CD4-positive, alpha-beta memory T cell (primary cell): Measurements from ENCODE around the gene PLXNA4. TPM values are rescaled to one million over a fixed set of nuclear protein-coding genes. Genes with fewer than 3 reads are reported as not detected.

ENCODE experiments used
- CTCF ChIA-PET: fragments of 350-600 bp; sonication (Branson Sonifier 250); formaldehyde crosslinking; loops from one replicate; lab custom pipeline; 2021; ENCODE audit warnings: inconsistent platforms; ENCODE audit not compliant: partially characterized antibody; lab: Charles Lee
- POLR2A ChIA-PET: fragments of 350-600 bp; sonication (Branson Sonifier 250); formaldehyde crosslinking; loops from one replicate; lab custom pipeline; 2021; ENCODE audit not compliant: partially characterized antibody; lab: Charles Lee
- DNase-seq, 5 donors: peaks; one replicate each; pipeline versions ENCODE4 v3.0.0 to v3.0.0-alpha.2; 2020 to 2022; ENCODE audit warnings: mixed read lengths in 1 of 5
- H3K27ac ChIP-seq: one replicate; pipeline ENCODE4 v1.7.0; 2013; ENCODE audit warnings: low read depth, low read length
- H3K27me3 ChIP-seq: 2 replicates; pipeline ENCODE4 v1.7.0; 2013; ENCODE audit warnings: mild to moderate bottlenecking, low read length, moderate library complexity; ENCODE audit not compliant: insufficient read depth
- H3K36me3 ChIP-seq: 2 replicates; pipeline ENCODE4 v1.7.0; 2013; ENCODE audit warnings: mild to moderate bottlenecking, low read length, moderate library complexity; ENCODE audit not compliant: insufficient read depth
- H3K4me1 ChIP-seq: 2 replicates; pipeline ENCODE4 v1.7.0; 2013; ENCODE audit warnings: mild to moderate bottlenecking, low read length, moderate library complexity; ENCODE audit not compliant: insufficient read depth
- H3K4me3 ChIP-seq, 2 donors: one replicate each; pipeline ENCODE4 v1.7.0; 2013; ENCODE audit warnings: low read length in 2 of 2, mild to moderate bottlenecking in 1 of 2
- H3K9me3 ChIP-seq, 2 donors: one replicate each; pipeline ENCODE4 v1.7.0; 2013; ENCODE audit warnings: low read length in 2 of 2, control low read depth in 1 of 2; ENCODE audit not compliant: control insufficient read depth in 1 of 2
- H3K27ac Mint-ChIP-seq, 7 donors: one replicate each; pipeline ENCODE4 v1.8.0; 2020 to 2021; ENCODE audit warnings: mixed read lengths in 7 of 7, mild to moderate bottlenecking in 6 of 7, inconsistent platforms in 3 of 7, moderate library complexity in 3 of 7
- H3K27me3 Mint-ChIP-seq, 2 donors: one replicate each; pipeline ENCODE4 v1.8.0; 2020 to 2021; ENCODE audit warnings: mixed read lengths in 2 of 2
- H3K36me3 Mint-ChIP-seq, 2 donors: one replicate each; pipeline ENCODE4 v1.8.0; 2020 to 2021; ENCODE audit warnings: mixed read lengths in 2 of 2, inconsistent platforms in 1 of 2, mild to moderate bottlenecking in 1 of 2
- H3K4me1 Mint-ChIP-seq, 4 donors: one replicate each; pipeline ENCODE4 v1.8.0; 2020 to 2021; ENCODE audit warnings: mixed read lengths in 4 of 4, mild to moderate bottlenecking in 1 of 4
- H3K4me3 Mint-ChIP-seq, 8 donors: one replicate each; pipeline ENCODE4 v1.8.0; 2020 to 2021; ENCODE audit warnings: mixed read lengths in 8 of 8, mild to moderate bottlenecking in 7 of 8, moderate library complexity in 6 of 8, inconsistent platforms in 3 of 8
- H3K9me3 Mint-ChIP-seq, 8 donors: one replicate each; pipeline ENCODE4 v1.8.0; 2020 to 2021; ENCODE audit warnings: mixed read lengths in 8 of 8, mild to moderate bottlenecking in 5 of 8, inconsistent platforms in 3 of 8, moderate library complexity in 1 of 8
- intact Hi-C: fragments of 100-400 bp; cut with micrococcal nuclease; formaldehyde crosslinking; loops from one replicate; pipeline ENCODE4 v1.15.1; 2023
- polyA plus RNA-seq, 2 donors: library from polyadenylated mRNA; unstranded; fragments of 300-500 nt; fragmentation: Illumina TruSeq; gene quantifications; one replicate each; pipeline ENCODE4 v1.2.3, GENCODE V29; 2021
- total RNA-seq, 2 experiments: library from RNA; stranded (reverse); gene quantifications; one replicate each; pipeline ENCODE4 v1.2.3, GENCODE V29; 2021

The PLXNA4 gene
- total and polyA plus RNA-seq, 4 experiments from 2014 or later: 0.06 to 0.94 (median 0.58) TPM

GRCh38 chr7:132430861-132431822, 145.1 kb downstream of the PLXNA4 start:
- H3K27ac Mint-ChIP-seq: peak overlapping the region; percentile 39 to 91 (median 77)
- H3K4me1 Mint-ChIP-seq: peaks cover 44 to 84% (median 67%) of the 10 kb centered on the region in 4 donors
- ChIA-PET POLR2A (interaction anchor here (0.9 to 1.9 kb wide), 8 partner anchors 9 to 235 kb away, joined by 3 to 8 read pairs (median 4); no protein-coding TSS in a partner anchor), CTCF (interaction anchor here (1.3 to 1.5 kb wide), 4 partner anchors 12 to 149 kb away, joined by 4 to 5 read pairs (median 4); no protein-coding TSS in a partner anchor)
- Histone ChIP-seq H3K27ac (peak overlapping the region; percentile 35), H3K9me3 (no peaks in the 10 kb centered on the region), H3K4me3 (peak overlapping the region in 1 of 2 donors; percentile 1), H3K36me3 (no peaks in the 10 kb centered on the region), H3K27me3 (no peaks in the 10 kb centered on the region), H3K4me1 (peaks cover 72% of the 10 kb centered on the region)
- no peaks in the 10 kb centered on the region for H3K27me3 Mint-ChIP-seq
- H3K9me3 Mint-ChIP-seq: peaks cover 0 to 1% (median 0%) of the 10 kb centered on the region in 8 donors
- H3K36me3 Mint-ChIP-seq: no peaks in the 10 kb centered on the region
- intact Hi-C loops: loop anchor here (2.0 kb wide), 2 partner anchors 44 to 54 kb away; no protein-coding TSS in a partner anchor
- peak; percentile 63 to 76 (median 74) for DNase-seq
- peak overlapping the region in 7 of 8 donors; percentile 5 to 73 (median 62) for H3K4me3 Mint-ChIP-seq

- H3K36me3 ChIP-seq: no peaks in the 10 kb centered on the region
- intact Hi-C loops: loop anchor here (2.0 kb wide), 2 partner anchors 45 to 55 kb away; no protein-coding TSS in a partner anchor
- H3K4me3 Mint-ChIP-seq: peak overlapping the region in 3 of 8 donors; percentile 25 to 73 (median 64)
- H3K9me3 ChIP-seq: no peaks in the 10 kb centered on the region
- no peaks in the 10 kb centered on the region for H3K27me3 ChIP-seq
- H3K27ac Mint-ChIP-seq: peak overlapping the region; percentile 39 to 91 (median 77)
- H3K27ac ChIP-seq: no peak overlapping the region
- DNase-seq: no peak
- H3K4me1 Mint-ChIP-seq: peaks cover 39 to 84% (median 64%) of the 10 kb centered on the region in 4 donors
- H3K9me3 Mint-ChIP-seq: no peaks in the 10 kb centered on the region
- ChIA-PET POLR2A (interaction anchor here (0.8 to 1.9 kb wide), 8 partner anchors 8 to 57 kb away, joined by 3 to 8 read pairs (median 4); no protein-coding TSS in a partner anchor), CTCF (interaction anchor here (1.3 to 1.5 kb wide), 4 partner anchors 11 to 150 kb away, joined by 4 to 5 read pairs (median 4); no protein-coding TSS in a partner anchor)
- no peaks in the 10 kb centered on the region for H3K36me3 Mint-ChIP-seq
- peaks cover 63% of the 10 kb centered on the region for H3K4me1 ChIP-seq
- H3K4me3 ChIP-seq: no peak overlapping the region
- H3K27me3 Mint-ChIP-seq: no peaks in the 10 kb centered on the region
Observed at GRCh38 chr7:132430041-132430855, 146.0 kb downstream of the PLXNA4 start.

GRCh38 chr7:132429181-132429580, 147.1 kb downstream of the PLXNA4 start:
- Histone ChIP-seq H3K27me3 (no peaks in the 10 kb centered on the region), H3K4me1 (peaks cover 52% of the 10 kb centered on the region), H3K9me3 (no peaks in the 10 kb centered on the region), H3K27ac (no peak overlapping the region), H3K4me3 (no peak overlapping the region), H3K36me3 (no peaks in the 10 kb centered on the region)
- DNase-seq: no peak
- Mint-ChIP-seq H3K36me3 (no peaks in the 10 kb centered on the region), H3K4me3 (no peak overlapping the region), H3K27me3 (no peaks in the 10 kb centered on the region), H3K9me3 (no peaks in the 10 kb centered on the region), H3K27ac (peak overlapping the region in 3 of 7 donors; percentile 13 to 47 (median 23)), H3K4me1 (peaks cover 31 to 73% (median 54%) of the 10 kb centered on the region in 4 donors)
- intact Hi-C loops: no loop called here
- POLR2A ChIA-PET: interaction anchor here (1.0 kb wide), 1 partner anchor 9 kb away, joined by 4 read pairs; no protein-coding TSS in a partner anchor
- CTCF ChIA-PET: interaction anchor here (1.1 to 1.7 kb wide), 2 partner anchors 9 to 46 kb away, joined by 3 read pairs; no protein-coding TSS in a partner anchor

DNA sequence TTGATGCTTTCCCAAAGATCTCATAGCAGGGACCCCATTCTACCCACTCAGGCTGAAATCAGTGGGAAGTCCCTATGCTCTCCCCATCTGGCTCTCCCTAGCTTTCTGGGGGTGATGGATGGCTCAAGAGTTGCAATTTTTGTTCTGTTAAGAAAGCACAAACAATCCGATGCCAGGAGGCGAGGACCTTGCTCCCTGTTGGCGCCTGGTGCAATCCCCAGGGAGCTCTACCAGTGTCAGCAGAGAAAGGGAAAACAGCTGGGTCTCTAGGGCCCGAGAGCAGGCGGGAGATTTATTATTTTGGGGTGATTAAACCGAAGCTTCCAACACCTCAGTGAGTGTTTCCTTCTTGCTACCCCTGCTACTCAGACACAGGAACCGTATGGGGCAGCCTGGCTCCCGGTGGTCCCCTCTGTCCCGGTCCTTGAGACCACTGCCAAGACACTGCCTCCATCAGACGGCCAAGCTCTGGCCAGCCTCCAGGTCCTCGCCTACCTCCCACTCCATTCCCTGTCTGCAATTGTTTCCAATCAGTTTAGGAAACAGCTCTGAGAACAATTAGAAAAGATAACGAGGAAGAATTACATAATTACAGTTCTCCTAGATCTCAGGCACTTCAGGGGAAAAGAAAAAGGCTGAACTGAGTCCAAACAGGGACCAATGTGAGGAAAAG, 147.9 kb downstream of the PLXNA4 start:
- H3K36me3 ChIP-seq: no peaks in the 10 kb centered on the region
- H3K27ac ChIP-seq: no peak overlapping the region
- H3K4me1 Mint-ChIP-seq: peaks cover 27 to 65% (median 47%) of the 10 kb centered on the region in 4 donors
- intact Hi-C loops: no loop called here
- H3K27ac Mint-ChIP-seq: peak overlapping the region in 3 of 7 donors; percentile 34 to 80 (median 42)
- POLR2A ChIA-PET: no interaction called here
- no peak overlapping the region for H3K4me3 Mint-ChIP-seq
- no peaks in the 10 kb centered on the region for H3K9me3 ChIP-seq
- no peaks in the 10 kb centered on the region for H3K27me3 ChIP-seq
- peaks cover 44% of the 10 kb centered on the region for H3K4me1 ChIP-seq
- no peak overlapping the region for H3K4me3 ChIP-seq
- H3K36me3 Mint-ChIP-seq: no peaks in the 10 kb centered on the region
- DNase-seq: no peak
- H3K27me3 Mint-ChIP-seq: no peaks in the 10 kb centered on the region
- H3K9me3 Mint-ChIP-seq: no peaks in the 10 kb centered on the region
- CTCF ChIA-PET: interaction anchor here (0.9 to 1.7 kb wide), 3 partner anchors 10 to 46 kb away, joined by 3 read pairs; no protein-coding TSS in a partner anchor

DNA sequence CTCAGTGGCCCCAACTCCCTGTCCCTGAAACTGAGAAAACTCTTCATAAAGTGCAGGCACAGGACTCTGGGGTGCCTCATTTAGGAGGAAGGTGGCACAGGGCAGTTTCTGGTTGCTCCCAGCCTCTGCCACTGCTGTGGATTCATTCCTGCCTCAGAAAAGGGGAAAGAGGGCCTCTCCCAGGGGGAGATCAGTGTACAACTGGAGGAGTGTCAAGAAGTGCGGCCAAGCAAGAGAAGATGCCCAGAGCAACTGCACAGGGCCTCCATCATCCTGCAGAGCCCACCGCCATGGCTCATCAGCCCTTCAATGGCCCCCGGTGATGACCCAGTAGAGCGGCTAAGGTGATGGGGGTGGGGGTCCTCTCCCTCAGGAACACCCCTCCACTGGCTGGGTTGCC, 150.3 kb downstream of the PLXNA4 start:
- no peaks in the 10 kb centered on the region for H3K36me3 ChIP-seq
- no peaks in the 10 kb centered on the region for H3K27me3 ChIP-seq
- H3K4me3 ChIP-seq: no peak overlapping the region
- ChIA-PET POLR2A (no interaction called here), CTCF (interaction anchor here (1.3 kb wide), 1 partner anchor 32 kb away, joined by 3 read pairs; no protein-coding TSS in a partner anchor)
- Mint-ChIP-seq H3K4me3 (no peak overlapping the region), H3K27ac (peak overlapping the region in 2 of 7 donors; percentile 40 to 62), H3K4me1 (peaks cover 10 to 41% (median 25%) of the 10 kb centered on the region in 4 donors), H3K9me3 (peaks cover 0 to 5% (median 1%) of the 10 kb centered on the region in 8 donors), H3K36me3 (peaks cover 0 to 5% of the 10 kb centered on the region in 2 donors), H3K27me3 (no peaks in the 10 kb centered on the region)
- intact Hi-C loops: no loop called here
- no peak overlapping the region for H3K27ac ChIP-seq
- peaks cover 20% of the 10 kb centered on the region for H3K4me1 ChIP-seq
- no peak for DNase-seq
- no peaks in the 10 kb centered on the region for H3K9me3 ChIP-seq
